Spleen (tissue), 11 donors: ENCODE measurements around the gene CSTB. TPM values are rescaled to one million over a fixed set of nuclear protein-coding genes. Genes with fewer than 3 reads are reported as not detected.
A peak's percentile ranks its signal among the peaks of the same experiment; 100 is the strongest.

Experiments used
- DNase-seq: peaks from one replicate; pipeline ENCODE4 v3.0.0-alpha.2; 2020
- H3K27ac ChIP-seq, 8 donors: fragments of 200-600 bp; sonication (generic) in 7 of 8; 1 replicate in 4 of 8; 2 replicates in 4 of 8; pipeline versions ENCODE4 v1.5.0 to v1.8.0; 2016 to 2021; ENCODE audit warnings: inconsistent platforms in 4 of 8, mild to moderate bottlenecking in 4 of 8, moderate library complexity in 1 of 8
- H3K27me3 ChIP-seq, 7 donors: fragments of 200-600 bp; sonication (generic) in 6 of 7; replicated peaks in 1 of 7; 1 replicate in 4 of 7; 2 replicates in 3 of 7; pipeline versions ENCODE4 v1.5.0 to v1.8.0; 2016 to 2021; ENCODE audit warnings: inconsistent platforms in 3 of 7, mild to moderate bottlenecking in 1 of 7
- H3K36me3 ChIP-seq, 6 donors: fragments of 200-600 bp; sonication (generic) in 5 of 6; 1 replicate in 4 of 6; 2 replicates in 2 of 6; pipeline versions ENCODE4 v1.5.0 to v1.8.0; 2016 to 2021; ENCODE audit warnings: inconsistent platforms in 2 of 6
- H3K4me1 ChIP-seq, 6 donors: fragments of 200-600 bp; sonication (generic) in 5 of 6; 1 replicate in 3 of 6; 2 replicates in 3 of 6; pipeline versions ENCODE4 v1.5.0 to v1.8.0; 2016 to 2021; ENCODE audit warnings: inconsistent platforms in 3 of 6
- H3K4me3 ChIP-seq, 8 donors: fragments of 200-600 bp; sonication (generic) in 7 of 8; 1 replicate in 4 of 8; 2 replicates in 4 of 8; pipeline versions ENCODE4 v1.5.0 to v1.8.0; 2016 to 2021; ENCODE audit warnings: inconsistent platforms in 4 of 8, mild to moderate bottlenecking in 4 of 8, moderate library complexity in 2 of 8
- H3K9me3 ChIP-seq, 8 donors: fragments of 200-600 bp; sonication (generic) in 7 of 8; 1 replicate in 4 of 8; 2 replicates in 4 of 8; pipeline versions ENCODE4 v1.5.0 to v1.8.0; 2016 to 2021; ENCODE audit warnings: inconsistent platforms in 4 of 8
- CTCF ChIP-seq, 11 experiments: fragments of 200-600 bp in 7 of 11; fragments of 450-650 bp in 4 of 11; sonication (generic) in 4 of 11; IDR thresholded peaks in 8 of 11; conservative IDR thresholded peaks in 3 of 11; 1 replicate in 7 of 11; 2 replicates in 4 of 11; pipeline versions ENCODE4 v1.4.0 to v1.8.0; 2016 to 2021; ENCODE audit warnings: antibody characterized with exemption in 11 of 11, inconsistent platforms in 4 of 11, mild to moderate bottlenecking in 1 of 11
- POLR2A ChIP-seq, 3 donors: fragments of 450-650 bp; IDR thresholded peaks; one replicate each; pipeline ENCODE4 v1.5.1; 2017; ENCODE audit warnings: antibody characterized with exemption in 3 of 3, mild to moderate bottlenecking in 1 of 3
- POLR2AphosphoS5 ChIP-seq, 3 donors: sonication (generic); formaldehyde crosslinking; IDR thresholded peaks; one replicate each; pipeline ENCODE4 v1.5.1; 2017; ENCODE audit warnings: antibody characterized with exemption in 3 of 3
- WGBS, 5 donors: extraction: QIAGEN DNeasy Blood & Tissue Kit in 3 of 5; methylation state at CpG; one replicate each; pipeline versions ENCODE4 v1.1.5 to v1.1.7; 2013 to 2018; 5-methylcytosine and 5-hydroxymethylcytosine counted together
- intact Hi-C: fragments of 100-400 bp; cut with DNase I; formaldehyde crosslinking; loops from one replicate; pipeline ENCODE4 v1.15.0; 2023; ENCODE audit warnings: low total_unique reads
- polyA plus RNA-seq, 3 donors: library from polyadenylated mRNA; stranded (reverse); fragments of 200-250 nt; gene quantifications; one replicate each; pipeline ENCODE4 v1.2.1, GENCODE V29; 2013
- total RNA-seq, 7 donors: library from RNA; depleted of rRNA in 3 of 7; stranded (reverse); fragments of >200 nt in 3 of 7; fragmentation: NEBNext Ultra II Directional in 4 of 7; extraction: Animal tissue kit (Norgen Biotek cat#: 25700) in 4 of 7; gene quantifications; one replicate each; pipeline versions ENCODE4 v1.1.0 to v1.2.1, GENCODE V29; 2016 to 2021
- donor health status: healthy with polysubstance abuse.
- donor health status: DM: no; HTN: no; CAD: no; lungs with moderate emphysema.
- donor health status: DM: no; HTN: no; CAD: no.
- donor health status: Bipolar disorder and iron deficiency.
- donor health status: healthy.
- donor health status: DM: no; HTN: no; CAD: no.
- donor health status: DM: yes; HTN: yes; CAD: no.

Gene CSTB
- total and polyA plus RNA-seq, 10 donors: 10.5 to 93.8 (median 33.2) TPM

- intact Hi-C loops: no loop called here
- H3K27me3 ChIP-seq: no peaks in the 10 kb centered on the region
- no peak overlapping the region for H3K4me3 ChIP-seq
- H3K27ac ChIP-seq: no peak overlapping the region
- no peak for TF ChIP-seq CTCF (IDR thresholded peaks at IDR 0.05 in 8 of 11, conservative IDR thresholded peaks at IDR 0.05 in 3 of 11)
- TF ChIP-seq POLR2AphosphoS5 (IDR thresholded peaks at IDR 0.05): peak in 1 of 3 donors; percentile 35
- no peak for TF ChIP-seq POLR2A (IDR thresholded peaks at IDR 0.05)
- DNase-seq: no peak
- H3K4me1 ChIP-seq: peaks cover 0 to 13% (median 6%) of the 10 kb centered on the region in 6 donors
- H3K9me3 ChIP-seq: no peaks in the 10 kb centered on the region
- 93 to 96% (median 95%) methylated on average over 24 to 28 of the region's 28 CpGs for WGBS, 5 donors
- H3K36me3 ChIP-seq: peaks cover 0 to 100% (median 82%) of the 10 kb centered on the region in 6 donors
Measured at GRCh38 chr21:43752758-43753438, 23.2 kb downstream of the CSTB start.

- intact Hi-C loops: no loop called here
- Histone ChIP-seq H3K9me3 (no peaks in the 10 kb centered on the region), H3K4me3 (no peak overlapping the region), H3K4me1 (peaks cover 0 to 5% (median 0%) of the 10 kb centered on the region in 6 donors), H3K36me3 (peaks cover 0 to 100% (median 88%) of the 10 kb centered on the region in 6 donors), H3K27ac (no peak overlapping the region), H3K27me3 (no peaks in the 10 kb centered on the region)
- no peak for DNase-seq
- TF ChIP-seq POLR2AphosphoS5 (IDR thresholded peaks at IDR 0.05) (no peak), CTCF (IDR thresholded peaks at IDR 0.05 in 8 of 11, conservative IDR thresholded peaks at IDR 0.05 in 3 of 11) (no peak), POLR2A (IDR thresholded peaks at IDR 0.05) (no peak)
- 89 to 96% (median 93%) methylated on average over 9 to 31 of the region's 31 CpGs for WGBS, 5 donors
Measured at GRCh38 chr21:43751955-43752591, 24.0 kb downstream of the CSTB start.

GRCh38 chr21:43750339-43751033 is 25.6 kb downstream of the CSTB start:
- DNase-seq: no peak
- WGBS, 5 donors: 86 to 95% (median 93%) methylated on average over 25 to 28 of the region's 28 CpGs
- no peak overlapping the region for H3K27ac ChIP-seq
- H3K4me1 ChIP-seq: no peaks in the 10 kb centered on the region
- no peaks in the 10 kb centered on the region for H3K27me3 ChIP-seq
- H3K4me3 ChIP-seq: no peak overlapping the region
- no peaks in the 10 kb centered on the region for H3K9me3 ChIP-seq
- H3K36me3 ChIP-seq: peaks cover 0 to 100% (median 88%) of the 10 kb centered on the region in 6 donors
- TF ChIP-seq POLR2A (IDR thresholded peaks at IDR 0.05) (no peak), CTCF (IDR thresholded peaks at IDR 0.05 in 8 of 11, conservative IDR thresholded peaks at IDR 0.05 in 3 of 11) (no peak), POLR2AphosphoS5 (IDR thresholded peaks at IDR 0.05) (peak in 2 of 3 donors; percentile 30 to 45)
- intact Hi-C loops: no loop called here
